Neural progenitor cell (in vitro differentiated cells): ENCODE measurements around the gene TNS3. TPM values are rescaled to one million over a fixed set of nuclear protein-coding genes. Genes with fewer than 3 reads are reported as not detected.
A peak's percentile ranks its signal among the peaks of the same experiment; 100 is the strongest.

ENCODE experiments used
- DNase-seq: peaks from one replicate; pipeline ENCODE4 v3.0.0-alpha.2; 2016; ENCODE audit warnings: low spot score
- H2AFZ ChIP-seq: fragments of 200-600 bp; sonication (generic); replicated peaks from 2 replicates; pipeline ENCODE4 v1.6.1; 2016; ENCODE audit warnings: antibody characterized with exemption
- H3F3A ChIP-seq: fragments of 200-600 bp; sonication (generic); 2 replicates; pipeline ENCODE4 v1.6.1; 2016; ENCODE audit warnings: antibody characterized with exemption, low read depth
- H3K27ac ChIP-seq: fragments of 200-600 bp; sonication (generic); 2 replicates; pipeline ENCODE4 v1.5.1; 2016; ENCODE audit warnings: mild to moderate bottlenecking
- H3K27me3 ChIP-seq: fragments of 200-600 bp; sonication (generic); 2 replicates; pipeline ENCODE4 v1.6.1; 2016; ENCODE audit warnings: mild to moderate bottlenecking, moderate library complexity
- H3K36me3 ChIP-seq: fragments of 200-600 bp; sonication (generic); 2 replicates; pipeline ENCODE4 v1.5.1; 2016
- H3K4me1 ChIP-seq: fragments of 200-600 bp; sonication (generic); 2 replicates; pipeline ENCODE4 v1.6.1; 2016; ENCODE audit warnings: mixed run types
- H3K4me2 ChIP-seq: fragments of 200-600 bp; sonication (generic); 2 replicates; pipeline ENCODE4 v1.6.1; 2016
- H3K4me3 ChIP-seq: fragments of 200-600 bp; sonication (generic); 2 replicates; pipeline ENCODE4 v1.5.1; 2016
- H3K79me2 ChIP-seq: fragments of 200-600 bp; sonication (generic); 2 replicates; pipeline ENCODE4 v1.6.1; 2016; ENCODE audit warnings: low read depth
- H3K9ac ChIP-seq: fragments of 200-600 bp; sonication (generic); 2 replicates; pipeline ENCODE4 v1.6.1; 2016
- H3K9me3 ChIP-seq: fragments of 200-600 bp; sonication (generic); 2 replicates; pipeline ENCODE4 v1.5.1; 2016; ENCODE audit warnings: low read depth
- H4K20me1 ChIP-seq: fragments of 200-600 bp; sonication (generic); 2 replicates; pipeline ENCODE4 v1.6.1; 2016; ENCODE audit warnings: low read depth
- H3K27ac Mint-ChIP-seq: 3 replicates; pipeline ENCODE4 v1.8.0; 2021; ENCODE audit warnings: mixed read lengths
- H3K27me3 Mint-ChIP-seq: 2 replicates; pipeline ENCODE4 v1.8.0; 2022; ENCODE audit warnings: low read depth, mild to moderate bottlenecking, inconsistent platforms, moderate library complexity, mixed read lengths; ENCODE audit not compliant: insufficient read depth
- H3K36me3 Mint-ChIP-seq: 3 replicates; pipeline ENCODE4 v1.8.0; 2021; ENCODE audit warnings: mixed read lengths
- H3K4me1 Mint-ChIP-seq: 3 replicates; pipeline ENCODE4 v1.8.0; 2021; ENCODE audit warnings: mixed read lengths
- H3K4me3 Mint-ChIP-seq: 3 replicates; pipeline ENCODE4 v1.8.0; 2021; ENCODE audit warnings: mild to moderate bottlenecking, moderate library complexity, mixed read lengths
- H3K9me3 Mint-ChIP-seq: 3 replicates; pipeline ENCODE4 v1.8.0; 2020; ENCODE audit warnings: mixed read lengths
- CTCF ChIP-seq: fragments of 200-600 bp; sonication (generic); IDR thresholded peaks from 2 replicates; pipeline ENCODE4 v1.5.1; 2017; ENCODE audit warnings: antibody characterized with exemption, mild to moderate bottlenecking
- EZH2 ChIP-seq: fragments of 200-600 bp; sonication (generic); IDR thresholded peaks from 2 replicates; pipeline ENCODE4 v1.6.1; 2017; ENCODE audit warnings: antibody characterized with exemption, mild to moderate bottlenecking, moderate library complexity
- EZH2phosphoT487 ChIP-seq: fragments of 200-600 bp; sonication (generic); IDR thresholded peaks from 2 replicates; pipeline ENCODE4 v1.6.1; 2017; ENCODE audit warnings: antibody characterized with exemption
- total RNA-seq: library from RNA; depleted of rRNA; stranded (reverse); fragments of >200 nt; gene quantifications from 2 replicates; pipeline ENCODE4 v1.2.3, GENCODE V29; 2015; ENCODE audit warnings: low replicate concordance

Gene TNS3
- total RNA-seq, 1 donor from 2014 or later: 15.0 TPM

- no peak for DNase-seq
- no peak overlapping the region for H3K27ac ChIP-seq
- H3K4me3 ChIP-seq: no peak overlapping the region
- H3K27ac Mint-ChIP-seq: peak overlapping the region; percentile 88
- H3K36me3 ChIP-seq: no peaks in the 10 kb centered on the region
- peaks cover 26% of the 10 kb centered on the region for H3F3A ChIP-seq
- H3K4me1 Mint-ChIP-seq: peaks cover 72% of the 10 kb centered on the region
- peaks cover 4% of the 10 kb centered on the region for H3K36me3 Mint-ChIP-seq
- H3K9ac ChIP-seq: no peak overlapping the region
- H3K27me3 Mint-ChIP-seq: peaks cover 3% of the 10 kb centered on the region
- H2AFZ ChIP-seq: no peak overlapping the region
- no peaks in the 10 kb centered on the region for H3K27me3 ChIP-seq
- H3K9me3 ChIP-seq: no peaks in the 10 kb centered on the region
- peaks cover 46% of the 10 kb centered on the region for H3K4me1 ChIP-seq
- no peak for TF ChIP-seq EZH2phosphoT487
- no peak for TF ChIP-seq EZH2
- TF ChIP-seq CTCF: no peak
- H3K9me3 Mint-ChIP-seq: no peaks in the 10 kb centered on the region
- peaks cover 19% of the 10 kb centered on the region for H4K20me1 ChIP-seq
- no peak overlapping the region for H3K4me3 Mint-ChIP-seq
- H3K4me2 ChIP-seq: no peak overlapping the region
- no peaks in the 10 kb centered on the region for H3K79me2 ChIP-seq
Observed at GRCh38 chr7:47330561-47331178, 251.2 kb downstream of the TNS3 start.

GRCh38 chr7:47330026-47330425 lies 251.9 kb downstream of the TNS3 start:
- no peak for DNase-seq
- no peak overlapping the region for H2AFZ ChIP-seq
- no peak overlapping the region for H3K27ac ChIP-seq
- no peaks in the 10 kb centered on the region for H3K9me3 ChIP-seq
- H3K27me3 ChIP-seq: no peaks in the 10 kb centered on the region
- H3K27ac Mint-ChIP-seq: peak overlapping the region; percentile 88
- H3K4me3 ChIP-seq: no peak overlapping the region
- H3K9me3 Mint-ChIP-seq: no peaks in the 10 kb centered on the region
- no peak overlapping the region for H3K9ac ChIP-seq
- no peaks in the 10 kb centered on the region for H3K36me3 ChIP-seq
- peaks cover 19% of the 10 kb centered on the region for H4K20me1 ChIP-seq
- no peaks in the 10 kb centered on the region for H3K79me2 ChIP-seq
- no peak for TF ChIP-seq EZH2
- TF ChIP-seq CTCF: no peak
- no peak for TF ChIP-seq EZH2phosphoT487
- no peak overlapping the region for H3K4me2 ChIP-seq
- H3K4me1 Mint-ChIP-seq: peaks cover 72% of the 10 kb centered on the region
- peaks cover 26% of the 10 kb centered on the region for H3F3A ChIP-seq
- peaks cover 46% of the 10 kb centered on the region for H3K4me1 ChIP-seq
- peaks cover 1% of the 10 kb centered on the region for H3K36me3 Mint-ChIP-seq
- peaks cover 3% of the 10 kb centered on the region for H3K27me3 Mint-ChIP-seq
- H3K4me3 Mint-ChIP-seq: no peak overlapping the region

- no peak overlapping the region for H3K4me3 Mint-ChIP-seq
- Histone ChIP-seq H3K27me3 (no peaks in the 10 kb centered on the region), H3K27ac (no peak overlapping the region), H3K4me2 (no peak overlapping the region), H3K36me3 (no peaks in the 10 kb centered on the region), H3K9me3 (no peaks in the 10 kb centered on the region), H3K4me3 (no peak overlapping the region), H3K79me2 (no peaks in the 10 kb centered on the region), H3K9ac (no peak overlapping the region), H3F3A (peaks cover 26% of the 10 kb centered on the region), H2AFZ (no peak overlapping the region), H4K20me1 (peaks cover 19% of the 10 kb centered on the region), H3K4me1 (peaks cover 46% of the 10 kb centered on the region)
- H3K4me1 Mint-ChIP-seq: peaks cover 72% of the 10 kb centered on the region
- H3K36me3 Mint-ChIP-seq: peaks cover 1% of the 10 kb centered on the region
- H3K27me3 Mint-ChIP-seq: peaks cover 3% of the 10 kb centered on the region
- no peaks in the 10 kb centered on the region for H3K9me3 Mint-ChIP-seq
- no peak for DNase-seq
- H3K27ac Mint-ChIP-seq: peak overlapping the region; percentile 86
- TF ChIP-seq EZH2phosphoT487 (no peak), CTCF (no peak), EZH2 (no peak)
Observed at GRCh38 chr7:47329320-47329926, 252.5 kb downstream of the TNS3 start.
